HL-60 (cell line): ENCODE measurements around the gene MYMK.

Source experiments
- GABPA ChIP-seq: IDR thresholded peaks from 2 replicates; pipeline ENCODE4 v1.6.1; 2012; ENCODE audit warnings: low read depth
- POLR2AphosphoS5 ChIP-seq: IDR thresholded peaks from 2 replicates; pipeline ENCODE4 v1.6.1; 2012; ENCODE audit warnings: low read depth
- SPI1 ChIP-seq: IDR thresholded peaks from 2 replicates; pipeline ENCODE4 v1.6.1; 2012; ENCODE audit warnings: low read depth, mild to moderate bottlenecking, borderline replicate concordance
- TF ChIP-seq, protein P1 (sequence below): IDR thresholded peaks from one replicate; pipeline ENCODE4 v1.5.1; 2011; ENCODE audit warnings: low read length, control low read depth, inconsistent platforms; ENCODE audit not compliant: insufficient read depth
- TF ChIP-seq, protein P2 (sequence below): IDR thresholded peaks from 2 replicates; pipeline ENCODE4 v1.6.1; 2012; ENCODE audit warnings: low read depth; ENCODE audit not compliant: insufficient replicate concordance

DNA sequence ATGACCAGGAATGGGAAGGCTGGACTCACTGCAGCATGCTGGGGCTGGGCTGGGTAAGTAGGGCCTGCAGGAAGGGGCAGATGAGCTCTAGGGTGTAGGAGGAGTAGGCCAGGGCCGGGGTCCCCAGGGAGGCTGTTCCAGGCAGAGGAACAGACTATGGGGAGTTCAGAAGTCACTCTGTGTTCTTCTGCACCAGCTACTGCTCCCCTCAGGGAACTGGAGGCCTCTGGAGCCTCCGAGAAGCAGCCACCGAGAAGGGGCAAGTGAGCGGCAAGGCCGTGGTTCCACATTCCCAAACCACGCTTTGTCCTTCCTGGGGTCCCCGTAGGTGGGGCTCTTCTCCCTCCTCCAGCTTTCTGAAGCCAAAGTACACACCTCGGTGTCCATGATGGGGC lies 37.4 kb downstream of the MYMK start:
- TF ChIP-seq, protein P1, sequence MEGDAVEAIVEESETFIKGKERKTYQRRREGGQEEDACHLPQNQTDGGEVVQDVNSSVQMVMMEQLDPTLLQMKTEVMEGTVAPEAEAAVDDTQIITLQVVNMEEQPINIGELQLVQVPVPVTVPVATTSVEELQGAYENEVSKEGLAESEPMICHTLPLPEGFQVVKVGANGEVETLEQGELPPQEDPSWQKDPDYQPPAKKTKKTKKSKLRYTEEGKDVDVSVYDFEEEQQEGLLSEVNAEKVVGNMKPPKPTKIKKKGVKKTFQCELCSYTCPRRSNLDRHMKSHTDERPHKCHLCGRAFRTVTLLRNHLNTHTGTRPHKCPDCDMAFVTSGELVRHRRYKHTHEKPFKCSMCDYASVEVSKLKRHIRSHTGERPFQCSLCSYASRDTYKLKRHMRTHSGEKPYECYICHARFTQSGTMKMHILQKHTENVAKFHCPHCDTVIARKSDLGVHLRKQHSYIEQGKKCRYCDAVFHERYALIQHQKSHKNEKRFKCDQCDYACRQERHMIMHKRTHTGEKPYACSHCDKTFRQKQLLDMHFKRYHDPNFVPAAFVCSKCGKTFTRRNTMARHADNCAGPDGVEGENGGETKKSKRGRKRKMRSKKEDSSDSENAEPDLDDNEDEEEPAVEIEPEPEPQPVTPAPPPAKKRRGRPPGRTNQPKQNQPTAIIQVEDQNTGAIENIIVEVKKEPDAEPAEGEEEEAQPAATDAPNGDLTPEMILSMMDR = no peak
- no peak for TF ChIP-seq POLR2AphosphoS5
- TF ChIP-seq GABPA = no peak
- TF ChIP-seq, protein P2, sequence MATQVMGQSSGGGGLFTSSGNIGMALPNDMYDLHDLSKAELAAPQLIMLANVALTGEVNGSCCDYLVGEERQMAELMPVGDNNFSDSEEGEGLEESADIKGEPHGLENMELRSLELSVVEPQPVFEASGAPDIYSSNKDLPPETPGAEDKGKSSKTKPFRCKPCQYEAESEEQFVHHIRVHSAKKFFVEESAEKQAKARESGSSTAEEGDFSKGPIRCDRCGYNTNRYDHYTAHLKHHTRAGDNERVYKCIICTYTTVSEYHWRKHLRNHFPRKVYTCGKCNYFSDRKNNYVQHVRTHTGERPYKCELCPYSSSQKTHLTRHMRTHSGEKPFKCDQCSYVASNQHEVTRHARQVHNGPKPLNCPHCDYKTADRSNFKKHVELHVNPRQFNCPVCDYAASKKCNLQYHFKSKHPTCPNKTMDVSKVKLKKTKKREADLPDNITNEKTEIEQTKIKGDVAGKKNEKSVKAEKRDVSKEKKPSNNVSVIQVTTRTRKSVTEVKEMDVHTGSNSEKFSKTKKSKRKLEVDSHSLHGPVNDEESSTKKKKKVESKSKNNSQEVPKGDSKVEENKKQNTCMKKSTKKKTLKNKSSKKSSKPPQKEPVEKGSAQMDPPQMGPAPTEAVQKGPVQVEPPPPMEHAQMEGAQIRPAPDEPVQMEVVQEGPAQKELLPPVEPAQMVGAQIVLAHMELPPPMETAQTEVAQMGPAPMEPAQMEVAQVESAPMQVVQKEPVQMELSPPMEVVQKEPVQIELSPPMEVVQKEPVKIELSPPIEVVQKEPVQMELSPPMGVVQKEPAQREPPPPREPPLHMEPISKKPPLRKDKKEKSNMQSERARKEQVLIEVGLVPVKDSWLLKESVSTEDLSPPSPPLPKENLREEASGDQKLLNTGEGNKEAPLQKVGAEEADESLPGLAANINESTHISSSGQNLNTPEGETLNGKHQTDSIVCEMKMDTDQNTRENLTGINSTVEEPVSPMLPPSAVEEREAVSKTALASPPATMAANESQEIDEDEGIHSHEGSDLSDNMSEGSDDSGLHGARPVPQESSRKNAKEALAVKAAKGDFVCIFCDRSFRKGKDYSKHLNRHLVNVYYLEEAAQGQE = no peak
- no peak for TF ChIP-seq SPI1
